Smooth muscle cell (in vitro differentiated cells): ENCODE data around the gene MAP3K15. TPM values are rescaled to one million over a fixed set of nuclear protein-coding genes. Genes with fewer than 3 reads are reported as not detected.

ENCODE experiments used
- DNase-seq: peaks from one replicate; lab custom pipeline; 2025; ENCODE audit not compliant: unreplicated experiment; lab: John Stamatoyannopoulos, UW
- H2AFZ ChIP-seq: fragments of 200-600 bp; sonication (generic); 2 replicates; pipeline ENCODE4 v1.6.0; 2016; ENCODE audit warnings: antibody characterized with exemption, low read depth, mild to moderate bottlenecking
- H3F3A ChIP-seq: fragments of 200-600 bp; sonication (generic); 2 replicates; pipeline ENCODE4 v1.6.0; 2017; ENCODE audit warnings: antibody characterized with exemption, low read depth
- H3K27ac ChIP-seq: fragments of 200-600 bp; sonication (generic); 2 replicates; pipeline ENCODE4 v1.5.1; 2016; ENCODE audit warnings: low read depth, mild to moderate bottlenecking
- H3K27me3 ChIP-seq: fragments of 200-600 bp; sonication (generic); 2 replicates; pipeline ENCODE4 v1.6.1; 2016; ENCODE audit warnings: low read depth, mild to moderate bottlenecking
- H3K36me3 ChIP-seq: fragments of 200-600 bp; sonication (generic); 2 replicates; pipeline ENCODE4 v1.5.1; 2016; ENCODE audit warnings: low read depth
- H3K4me1 ChIP-seq: fragments of 200-600 bp; sonication (generic); 2 replicates; pipeline ENCODE4 v1.5.1; 2016; ENCODE audit warnings: low read depth
- H3K4me2 ChIP-seq: fragments of 200-600 bp; sonication (generic); 2 replicates; pipeline ENCODE4 v1.6.0; 2016; ENCODE audit warnings: mild to moderate bottlenecking
- H3K4me3 ChIP-seq: fragments of 200-600 bp; sonication (generic); 2 replicates; pipeline ENCODE4 v1.5.1; 2016; ENCODE audit warnings: mild to moderate bottlenecking
- H3K79me2 ChIP-seq: fragments of 200-600 bp; sonication (generic); 2 replicates; pipeline ENCODE4 v1.6.0; 2016; ENCODE audit warnings: low read depth, mild to moderate bottlenecking
- H3K9ac ChIP-seq: fragments of 200-600 bp; sonication (generic); 2 replicates; pipeline ENCODE4 v1.6.0; 2016; ENCODE audit warnings: low read depth
- H3K9me3 ChIP-seq: fragments of 200-600 bp; sonication (generic); replicated peaks from 2 replicates; pipeline ENCODE4 v1.5.1; 2016; ENCODE audit warnings: low read depth
- H4K20me1 ChIP-seq: fragments of 200-600 bp; sonication (generic); 2 replicates; pipeline ENCODE4 v1.6.0; 2016; ENCODE audit warnings: low read depth
- CTCF ChIP-seq: fragments of 200-600 bp; sonication (generic); IDR thresholded peaks from 2 replicates; pipeline ENCODE4 v1.5.1; 2017; ENCODE audit warnings: borderline replicate concordance, mild to moderate bottlenecking, antibody characterized with exemption; ENCODE audit not compliant: insufficient read depth, poor library complexity, severe bottlenecking
- WGBS: methylation state at CpG from one replicate; pipeline ENCODE4 v1.1.7; 2016; ENCODE audit warnings: low lambda C conversion rate; 5-methylcytosine and 5-hydroxymethylcytosine counted together
- polyA plus RNA-seq: library from polyadenylated mRNA; unstranded; fragments of >200 nt; fragmentation: Nextera tagmentation; extraction: Ambion mirVana; gene quantifications from 2 replicates; pipeline ENCODE4 v1.2.1, GENCODE V29; 2016
- total RNA-seq: library from RNA; depleted of rRNA; stranded (reverse); fragments of >200 nt; gene quantifications from 2 replicates; pipeline ENCODE4 v1.2.3, GENCODE V29; 2014

Gene MAP3K15
- total and polyA plus RNA-seq, 2 experiments from 2014 or later: 1.6 TPM; not detected in 1

- WGBS: 77% methylated on average over 2 of the region's 2 CpGs
Observed at GRCh38 chrX:19410259-19410658, 105.0 kb downstream of the MAP3K15 start.

DNA sequence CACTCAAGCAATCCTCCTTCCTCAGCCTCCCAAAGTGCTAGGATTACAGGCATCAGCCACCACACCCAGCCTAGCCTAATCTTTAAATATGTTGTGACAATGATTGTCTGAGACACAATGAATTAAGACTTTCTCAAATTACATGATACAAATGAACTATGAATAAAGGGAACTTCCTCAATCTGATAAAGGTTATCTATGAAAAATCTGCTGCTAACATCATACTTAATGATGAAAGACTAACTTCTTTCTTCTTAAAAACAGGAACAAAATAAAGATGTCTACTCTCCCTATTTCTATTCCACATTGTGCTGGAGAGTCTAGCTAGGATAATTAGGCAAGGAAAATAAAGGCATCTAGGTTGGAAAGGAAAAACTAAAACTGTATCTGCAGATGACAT, 111.6 kb downstream of the MAP3K15 start:
- Histone ChIP-seq H3K36me3 (no peaks in the 10 kb centered on the region), H2AFZ (no peak overlapping the region), H4K20me1 (no peaks in the 10 kb centered on the region), H3F3A (no peaks in the 10 kb centered on the region), H3K27me3 (no peaks in the 10 kb centered on the region), H3K4me1 (no peaks in the 10 kb centered on the region), H3K9ac (no peak overlapping the region), H3K27ac (no peak overlapping the region), H3K9me3 (no peaks in the 10 kb centered on the region), H3K4me2 (no peak overlapping the region), H3K4me3 (no peak overlapping the region), H3K79me2 (no peaks in the 10 kb centered on the region)
- DNase-seq: no peak
- no peak for TF ChIP-seq CTCF

More at GRCh38 chrX:19410259-19410658, 105.0 kb downstream of the MAP3K15 start:
- Histone ChIP-seq H3K4me3 (no peak overlapping the region), H3K79me2 (no peaks in the 10 kb centered on the region), H3K9ac (no peak overlapping the region), H3K4me1 (no peaks in the 10 kb centered on the region), H3K36me3 (no peaks in the 10 kb centered on the region), H3K27me3 (no peaks in the 10 kb centered on the region), H2AFZ (no peak overlapping the region), H4K20me1 (no peaks in the 10 kb centered on the region), H3F3A (no peaks in the 10 kb centered on the region), H3K9me3 (no peaks in the 10 kb centered on the region), H3K27ac (no peak overlapping the region), H3K4me2 (no peak overlapping the region)
- TF ChIP-seq CTCF: no peak
- DNase-seq: no peak

DNA sequence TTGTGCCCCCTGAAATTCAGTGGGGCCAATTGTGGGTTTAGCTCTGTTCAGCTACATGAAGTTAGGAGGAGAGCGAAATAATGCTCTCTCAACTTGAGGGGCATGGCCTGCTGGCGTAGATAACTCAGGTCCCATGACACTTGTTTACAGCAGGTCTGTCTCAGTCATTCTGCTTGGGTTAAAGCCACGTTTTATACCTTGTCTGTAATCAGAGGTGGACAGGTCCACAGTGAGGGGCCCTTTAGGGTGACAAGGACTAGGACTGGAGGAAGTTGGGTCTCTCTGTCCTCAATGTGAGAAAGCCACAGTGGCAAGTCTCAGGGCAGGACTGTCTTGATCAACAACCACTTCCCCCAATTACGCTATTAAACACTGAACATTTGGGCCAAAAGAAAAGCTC, 122.6 kb downstream of the MAP3K15 start:
- no peaks in the 10 kb centered on the region for H3K27me3 ChIP-seq
- H3K4me1 ChIP-seq: no peaks in the 10 kb centered on the region
- DNase-seq: no peak
- no peak overlapping the region for H3K4me2 ChIP-seq
- no peaks in the 10 kb centered on the region for H3K79me2 ChIP-seq
- peaks cover 3% of the 10 kb centered on the region for H3K9me3 ChIP-seq
- no peak overlapping the region for H3K9ac ChIP-seq
- H3K4me3 ChIP-seq: no peak overlapping the region
- no peaks in the 10 kb centered on the region for H3F3A ChIP-seq
- no peak for TF ChIP-seq CTCF
- H2AFZ ChIP-seq: no peak overlapping the region
- no peaks in the 10 kb centered on the region for H3K36me3 ChIP-seq
- H3K27ac ChIP-seq: no peak overlapping the region
- WGBS: 82% methylated on average over 4 of the region's 4 CpGs
- no peaks in the 10 kb centered on the region for H4K20me1 ChIP-seq

DNA sequence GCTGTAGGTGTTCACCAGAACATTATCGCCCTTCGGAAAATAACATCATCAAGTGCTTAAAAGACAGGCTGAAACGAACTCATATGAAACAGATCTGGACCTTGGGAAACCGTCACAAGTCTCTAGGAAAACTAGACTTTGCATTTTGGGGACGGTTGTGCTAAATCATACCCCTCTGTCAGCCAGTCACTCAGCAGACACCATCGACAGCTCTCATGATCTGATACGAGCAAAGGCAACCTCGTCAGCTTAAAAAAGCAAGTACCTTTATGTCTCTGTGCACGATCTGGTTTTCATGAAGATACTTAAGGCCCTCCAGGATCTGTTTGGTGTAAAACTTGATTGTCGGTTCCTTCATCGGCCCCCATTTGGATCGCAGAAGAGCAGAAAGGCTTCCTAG, 123.2 kb downstream of the MAP3K15 start:
- no peaks in the 10 kb centered on the region for H3K27me3 ChIP-seq
- H3K4me3 ChIP-seq: no peak overlapping the region
- H3K4me2 ChIP-seq: no peak overlapping the region
- no peaks in the 10 kb centered on the region for H3K79me2 ChIP-seq
- no peaks in the 10 kb centered on the region for H3K4me1 ChIP-seq
- H3F3A ChIP-seq: no peaks in the 10 kb centered on the region
- no peak for TF ChIP-seq CTCF
- no peaks in the 10 kb centered on the region for H3K36me3 ChIP-seq
- H4K20me1 ChIP-seq: no peaks in the 10 kb centered on the region
- no peak overlapping the region for H3K27ac ChIP-seq
- no peak overlapping the region for H3K9ac ChIP-seq
- DNase-seq: no peak
- H3K9me3 ChIP-seq: peaks cover 3% of the 10 kb centered on the region
- 80% methylated on average over 12 of the region's 12 CpGs for WGBS
- no peak overlapping the region for H2AFZ ChIP-seq
